ENCODE measurements around the gene TST. TPM values are rescaled to one million over a fixed set of nuclear protein-coding genes. Genes with fewer than 3 reads are reported as not detected.

TST gene
- total and polyA plus RNA-seq, 9 of the 15 experiments (the other 6 are each of a cell fraction or from before 2014, with no cell fraction given) = 1.4 to 26.9 (median 12.4) TPM

DNA sequence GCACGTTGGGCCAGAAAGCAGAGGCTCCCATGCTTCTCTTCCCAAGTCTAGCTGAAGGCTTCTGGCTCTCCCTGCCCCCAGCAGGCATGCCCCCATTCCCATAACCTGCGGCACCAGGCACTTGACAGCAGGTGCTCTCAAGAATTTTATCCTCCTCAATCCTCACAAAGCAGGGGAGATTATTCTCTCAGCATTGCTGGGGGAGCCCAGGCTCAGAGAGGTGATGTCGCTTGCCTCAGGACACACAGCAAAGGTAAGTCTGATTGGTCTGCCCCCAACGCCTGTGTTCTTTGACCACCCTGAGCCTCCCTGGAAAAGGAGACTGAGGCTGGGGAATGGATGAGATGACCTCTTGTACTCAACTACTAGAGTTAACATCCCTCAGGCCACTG is 4.8 kb downstream of the TST start:
- intact Hi-C loops (cut with micrococcal nuclease) = no loop called here
- no TSS peak for BruUV-seq (replicated peaks)
- in situ Hi-C loops (cut with MboI) = no loop called here
- H3K79me2 ChIP-seq (ENCODE audit: control insufficient read depth, insufficient read depth, low read length) = peaks cover 20% of the 10 kb centered on the region
- peak overlapping the region in 1 of 2 experiments; percentile 41; a peak in 1 of 4 replicates for H3K9ac ChIP-seq (ENCODE audit: insufficient read depth in 1 of 2, low read depth in 2 of 2, low read length in 2 of 2)
- H3K9me3 ChIP-seq (replicated peaks; ENCODE audit: control insufficient read depth, insufficient read depth, low read depth, low read length) = no peaks in the 10 kb centered on the region
- H3K27me3 ChIP-seq (ENCODE audit: control insufficient read depth in 2 of 2, insufficient read depth in 2 of 2, low read length in 2 of 2) = no peaks in the 10 kb centered on the region
- peaks cover 21% of the 10 kb centered on the region; the same call in 2 of the 3 replicates for H3K36me3 ChIP-seq (ENCODE audit: control insufficient read depth, insufficient read depth, low read length)
- peaks cover 29 to 42% of the 10 kb centered on the region in 2 experiments; a peak in 4 of 5 replicates for H3K4me1 ChIP-seq (replicated peaks in 1 of 2; ENCODE audit: control insufficient read depth in 2 of 2, insufficient read depth in 2 of 2, low read length in 2 of 2)
- ChIA-PET POLR2A (interaction anchor here (0.6 to 1.5 kb wide), 7 partner anchors 9 to 1487 kb away, joined by 3 to 5 read pairs (median 3); no protein-coding TSS in a partner anchor), CTCF (ENCODE audit: low intra/inter-chr PET ratio) (no interaction called here)
- DNase-seq (ENCODE audit: extremely low read depth in 1 of 4, low spot score in 3 of 4) = no peak
- 0 out of 3 replicates have a peak overlapping the region, but pooled peaks have one; percentile 64 for H3K27ac ChIP-seq (ENCODE audit: extremely low read depth, low read depth, low read length)
- no peak overlapping the region for H2AFZ ChIP-seq (ENCODE audit: low read depth, low read length)
- 73% methylated on average over 2 of the region's 4 CpGs for WGBS (ENCODE audit: insufficient coverage, low coverage, missing lambda C conversion rate)
- peaks cover 2% of the 10 kb centered on the region for H3K9me1 ChIP-seq (ENCODE audit: control insufficient read depth, insufficient read depth, low read length)
- no peak for ATAC-seq
- H3K4me3 ChIP-seq = no peak overlapping the region
- FAIRE-seq = no peak
- H3K4me2 ChIP-seq (ENCODE audit: insufficient read depth, low read length) = 0 out of 2 replicates have a peak overlapping the region, but pooled peaks have one; percentile 9
- H4K20me1 ChIP-seq (replicated peaks; ENCODE audit: control insufficient read depth, insufficient read depth, low read length) = peaks cover 6% of the 10 kb centered on the region
- TF ChIP-seq RBM25 (IDR thresholded peaks at IDR 0.05; ENCODE audit: low read depth, low read length, severe bottlenecking) (peak; percentile 55), BCOR (IDR thresholded peaks at IDR 0.05) (peak; percentile 80), ZFP36 (IDR thresholded peaks at IDR 0.05; ENCODE audit: low read depth, low read length, partially characterized antibody) (peak; percentile 47), THRAP3 (IDR thresholded peaks at IDR 0.05; ENCODE audit: borderline replicate concordance) (no peak), ZNF174 (CRISPR knock-in tag; IDR thresholded peaks at IDR 0.05) (no peak), RBFOX2 (IDR thresholded peaks at IDR 0.05; ENCODE audit: low read depth, low read length) (no peak), MTF1 (CRISPR knock-in tag; IDR thresholded peaks at IDR 0.05; ENCODE audit: borderline replicate concordance) (no peak), SMAD2 (IDR thresholded peaks at IDR 0.05; ENCODE audit: low read depth, low read length) (no peak), KDM1A (IDR thresholded peaks at IDR 0.05) (peak; percentile 13 to 25; a peak in 2 of 4 replicates), ADNP (tag; IDR thresholded peaks at IDR 0.05) (0 out of 2 replicates have a peak, but pooled peaks have one; percentile 35)

All from K562 (cell line).